ENCODE results near the gene GABRR3. TPM values are rescaled to one million over a fixed set of nuclear protein-coding genes. Genes with fewer than 3 reads are reported as not detected.

Gene GABRR3
- total RNA-seq, 1 donor from 2014 or later = not detected

DNA sequence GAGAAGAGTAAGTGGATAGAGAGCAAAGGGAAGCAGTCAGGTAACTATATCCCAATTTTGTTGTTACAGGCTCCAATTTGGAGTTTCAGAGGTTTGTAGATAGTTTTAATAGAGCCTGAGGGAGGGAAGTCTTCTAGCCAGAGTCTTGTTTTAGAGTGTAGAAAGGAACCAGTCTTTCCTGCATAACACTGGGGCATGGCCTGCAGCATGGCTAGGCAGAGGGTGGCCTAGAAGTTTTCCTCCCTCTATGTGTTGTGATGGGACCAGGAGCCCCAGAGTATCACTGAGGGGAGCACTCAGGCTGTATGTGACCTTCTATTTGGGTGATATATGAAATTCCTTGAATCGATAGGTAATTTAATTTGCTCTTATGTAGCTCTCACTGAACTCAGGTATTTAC lies 22.5 kb upstream of the GABRR3 start:
- intact Hi-C loops (cut with DNase I) = no loop called here
- TF ChIP-seq, protein P1, sequence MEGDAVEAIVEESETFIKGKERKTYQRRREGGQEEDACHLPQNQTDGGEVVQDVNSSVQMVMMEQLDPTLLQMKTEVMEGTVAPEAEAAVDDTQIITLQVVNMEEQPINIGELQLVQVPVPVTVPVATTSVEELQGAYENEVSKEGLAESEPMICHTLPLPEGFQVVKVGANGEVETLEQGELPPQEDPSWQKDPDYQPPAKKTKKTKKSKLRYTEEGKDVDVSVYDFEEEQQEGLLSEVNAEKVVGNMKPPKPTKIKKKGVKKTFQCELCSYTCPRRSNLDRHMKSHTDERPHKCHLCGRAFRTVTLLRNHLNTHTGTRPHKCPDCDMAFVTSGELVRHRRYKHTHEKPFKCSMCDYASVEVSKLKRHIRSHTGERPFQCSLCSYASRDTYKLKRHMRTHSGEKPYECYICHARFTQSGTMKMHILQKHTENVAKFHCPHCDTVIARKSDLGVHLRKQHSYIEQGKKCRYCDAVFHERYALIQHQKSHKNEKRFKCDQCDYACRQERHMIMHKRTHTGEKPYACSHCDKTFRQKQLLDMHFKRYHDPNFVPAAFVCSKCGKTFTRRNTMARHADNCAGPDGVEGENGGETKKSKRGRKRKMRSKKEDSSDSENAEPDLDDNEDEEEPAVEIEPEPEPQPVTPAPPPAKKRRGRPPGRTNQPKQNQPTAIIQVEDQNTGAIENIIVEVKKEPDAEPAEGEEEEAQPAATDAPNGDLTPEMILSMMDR (IDR thresholded peaks at IDR 0.05) = no peak
- DNase-seq (ENCODE audit: low spot score in 2 of 2) = no peak
- Histone ChIP-seq H3K4me1 (no peaks in the 10 kb centered on the region), H3K36me3 (no peaks in the 10 kb centered on the region), H3K27ac (no peak overlapping the region), H3K4me3 (no peak overlapping the region), H3K27me3 (no peaks in the 10 kb centered on the region), H3K9me3 (no peaks in the 10 kb centered on the region)

DNA sequence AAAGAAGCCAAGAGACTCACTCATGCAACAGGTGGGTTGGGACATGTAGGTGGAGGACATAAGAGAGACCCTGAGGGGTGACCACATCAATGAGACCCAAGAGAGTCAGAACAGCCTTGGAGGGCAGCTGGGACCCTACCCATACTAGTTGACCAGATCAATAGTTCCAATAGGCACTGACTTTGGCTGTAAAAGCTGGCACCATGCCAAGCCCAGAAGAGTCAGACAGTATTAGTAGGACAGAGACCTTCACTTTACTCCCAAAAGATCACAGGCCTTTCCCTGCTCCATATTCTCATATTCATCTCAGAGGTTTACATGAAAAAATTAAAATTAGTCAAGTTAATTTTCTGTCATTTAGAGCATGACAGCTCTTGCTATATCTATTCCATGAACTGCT lies 20.9 kb upstream of the GABRR3 start:
- intact Hi-C loops (cut with DNase I) = no loop called here
- TF ChIP-seq, protein P1 (IDR thresholded peaks at IDR 0.05) = no peak
- no peak overlapping the region for H3K4me3 ChIP-seq
- no peak overlapping the region for H3K27ac ChIP-seq
- no peaks in the 10 kb centered on the region for H3K9me3 ChIP-seq
- no peaks in the 10 kb centered on the region for H3K27me3 ChIP-seq
- no peak for DNase-seq (ENCODE audit: low spot score in 2 of 2)
- no peaks in the 10 kb centered on the region for H3K36me3 ChIP-seq
- H3K4me1 ChIP-seq = no peaks in the 10 kb centered on the region

DNA sequence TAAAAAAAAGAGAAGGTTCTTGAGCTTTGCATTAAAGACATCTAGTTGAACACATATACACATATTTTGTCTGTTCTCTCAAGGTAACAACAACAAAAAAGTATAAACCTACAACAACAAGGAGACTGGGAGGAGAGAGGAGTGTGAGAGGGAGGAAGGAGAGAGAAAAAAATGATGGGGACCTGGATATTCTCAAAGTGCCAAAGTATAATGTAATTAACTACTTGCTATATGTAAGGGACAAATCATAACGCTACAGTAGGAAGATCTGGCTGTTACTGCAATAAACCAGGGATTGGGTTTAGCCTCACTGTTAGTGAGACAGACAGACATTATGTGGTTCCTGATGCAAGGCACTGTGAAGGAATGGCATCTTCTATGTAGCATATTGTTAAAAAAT lies 14.2 kb upstream of the GABRR3 start:
- no peaks in the 10 kb centered on the region for H3K27me3 ChIP-seq
- no peaks in the 10 kb centered on the region for H3K36me3 ChIP-seq
- H3K4me1 ChIP-seq = no peaks in the 10 kb centered on the region
- DNase-seq (ENCODE audit: low spot score in 2 of 2) = no peak
- intact Hi-C loops (cut with DNase I) = no loop called here
- TF ChIP-seq, protein P1 (IDR thresholded peaks at IDR 0.05) = no peak
- H3K4me3 ChIP-seq = no peak overlapping the region
- H3K9me3 ChIP-seq = no peaks in the 10 kb centered on the region
- H3K27ac ChIP-seq = no peak overlapping the region

DNA sequence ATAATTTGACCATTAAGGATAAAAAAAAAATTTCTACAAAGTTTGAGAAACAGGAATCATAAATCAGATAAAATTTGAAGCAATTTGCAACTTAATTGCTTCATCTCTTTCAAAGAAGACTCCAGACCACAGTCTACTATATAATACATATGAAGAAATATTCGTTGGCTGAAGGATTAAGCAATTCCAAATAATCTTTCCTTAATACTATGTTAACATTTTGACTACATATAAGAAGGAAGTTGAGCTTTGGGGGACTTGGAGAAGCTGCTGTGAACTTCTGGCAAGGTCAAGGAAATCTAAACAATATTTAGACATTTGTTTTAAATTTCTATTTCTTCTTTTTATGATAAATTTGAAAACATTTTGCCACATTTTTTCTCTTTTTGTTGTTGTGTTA lies 13.5 kb upstream of the GABRR3 start:
- intact Hi-C loops (cut with DNase I) = no loop called here
- Histone ChIP-seq H3K4me3 (no peak overlapping the region), H3K9me3 (no peaks in the 10 kb centered on the region), H3K4me1 (no peaks in the 10 kb centered on the region), H3K36me3 (no peaks in the 10 kb centered on the region), H3K27me3 (no peaks in the 10 kb centered on the region), H3K27ac (no peak overlapping the region)
- TF ChIP-seq, protein P1 (IDR thresholded peaks at IDR 0.05) = no peak
- DNase-seq (ENCODE audit: low spot score in 2 of 2) = no peak

DNA sequence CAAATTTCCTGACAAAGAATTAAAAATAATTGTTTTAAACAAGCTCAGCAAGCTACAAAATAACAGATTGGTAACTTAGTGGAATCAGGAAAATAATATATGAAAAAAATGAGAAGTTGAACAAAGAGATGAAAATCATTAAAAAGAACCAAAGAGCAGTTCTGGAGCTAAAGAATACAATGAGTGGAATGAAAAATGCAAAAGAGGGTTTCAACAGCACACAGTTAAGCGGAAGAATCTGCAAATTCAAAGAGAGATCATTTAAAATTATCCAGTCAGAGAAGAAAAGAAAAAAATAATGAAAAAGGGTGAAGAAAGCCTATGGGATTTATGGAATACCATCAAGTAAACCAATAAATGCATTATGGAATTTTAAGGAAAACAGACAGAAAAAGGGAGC lies 6.2 kb upstream of the GABRR3 start:
- TF ChIP-seq, protein P1 (IDR thresholded peaks at IDR 0.05) = no peak
- Histone ChIP-seq H3K9me3 (peaks cover 0 to 6% of the 10 kb centered on the region in 2 donors), H3K4me3 (no peak overlapping the region), H3K27me3 (no peaks in the 10 kb centered on the region), H3K27ac (no peak overlapping the region), H3K36me3 (no peaks in the 10 kb centered on the region), H3K4me1 (no peaks in the 10 kb centered on the region)
- DNase-seq (ENCODE audit: low spot score in 2 of 2) = no peak
- intact Hi-C loops (cut with DNase I) = loop anchor here (5.0 kb wide), 1 partner anchor 286 kb away; no protein-coding TSS in a partner anchor
